Thyroid gland (tissue), 4 donors: ENCODE measurements around the gene FRMD4A.

Experiments
- CTCF ChIP-seq, 6 experiments: fragments of 200-600 bp in 3 of 6; fragments of 450-650 bp in 3 of 6; sonication (generic) in 3 of 6; IDR thresholded peaks; one replicate each; pipeline ENCODE4 v1.5.1; 2016 to 2019; ENCODE audit warnings: antibody characterized with exemption in 6 of 6, mild to moderate bottlenecking in 2 of 6, inconsistent platforms in 1 of 6, moderate library complexity in 1 of 6
- POLR2A ChIP-seq, 2 donors: fragments of 450-650 bp; IDR thresholded peaks; one replicate each; pipeline ENCODE4 v1.6.1; 2017; ENCODE audit warnings: antibody characterized with exemption in 2 of 2, mild to moderate bottlenecking in 2 of 2, moderate library complexity in 1 of 2

- TF ChIP-seq POLR2A (IDR thresholded peaks at IDR 0.05) (no peak), CTCF (IDR thresholded peaks at IDR 0.05) (no peak)
Measured at GRCh38 chr10:14171336-14171735, 159.4 kb downstream of the FRMD4A start.
